HepG2 (cell line): Measurements from ENCODE around the gene CDC14A.
A peak's percentile ranks its signal among the peaks of the same experiment; 100 is the strongest.

Experiments used
- CTCF ChIP-seq: sonication (generic); formaldehyde crosslinking; IDR thresholded peaks from 2 replicates; pipeline ENCODE4 v1.5.0; 2020; ENCODE audit warnings: mild to moderate bottlenecking, missing genetic modification reagents, moderate library complexity
- ETV6 ChIP-seq: sonication (generic); formaldehyde crosslinking; conservative IDR thresholded peaks from 2 replicates; pipeline ENCODE4 v1.4.0; 2020; ENCODE audit warnings: missing genetic modification reagents
- PCBP2 ChIP-seq: fragments of 200-400 bp; formaldehyde crosslinking; optimal IDR thresholded peaks from 2 replicates; pipeline ENCODE3; 2018; ENCODE audit warnings: low read length, low read depth; ENCODE audit not compliant: poor library complexity, severe bottlenecking
- ZNF549 ChIP-seq: sonication (generic); formaldehyde crosslinking; IDR thresholded peaks from 2 replicates; pipeline ENCODE4 v1.5.0; 2020; ENCODE audit warnings: missing genetic modification reagents
- TF ChIP-seq, protein P1 (sequence below): IDR thresholded peaks from 2 replicates; pipeline ENCODE4 v1.6.1; 2012; ENCODE audit warnings: inconsistent platforms

- TF ChIP-seq, protein P1, sequence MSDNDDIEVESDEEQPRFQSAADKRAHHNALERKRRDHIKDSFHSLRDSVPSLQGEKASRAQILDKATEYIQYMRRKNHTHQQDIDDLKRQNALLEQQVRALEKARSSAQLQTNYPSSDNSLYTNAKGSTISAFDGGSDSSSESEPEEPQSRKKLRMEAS: no peak
- TF ChIP-seq PCBP2 (no peak), CTCF (CRISPR knock-in tag) (peak; percentile 51), ZNF549 (no peak), ETV6 (CRISPR knock-in tag) (no peak)
Measured at GRCh38 chr1:100543640-100544039, 191.3 kb downstream of the CDC14A start.
